ENCODE data around the gene IL17B. TPM values are rescaled to one million over a fixed set of nuclear protein-coding genes. Genes with fewer than 3 reads are reported as not detected.
A peak's percentile ranks its signal among the peaks of the same experiment; 100 is the strongest.

The IL17B gene
- total and polyA plus RNA-seq, 9 of the 15 experiments (the other 6 are each of a cell fraction or from before 2014, with no cell fraction given): 0.28 to 2.6 (median 0.53) TPM; not detected in 2

- Histone ChIP-seq H4K20me1 (replicated peaks; ENCODE audit: control insufficient read depth, insufficient read depth, low read length) (no peaks in the 10 kb centered on the region), H3K9me1 (ENCODE audit: control insufficient read depth, insufficient read depth, low read length) (no peaks in the 10 kb centered on the region), H3K4me3 (no peak overlapping the region), H3K27me3 (ENCODE audit: control insufficient read depth in 2 of 2, insufficient read depth in 2 of 2, low read length in 2 of 2) (no peaks in the 10 kb centered on the region), H2AFZ (ENCODE audit: low read depth, low read length) (no peak overlapping the region), H3K9me3 (replicated peaks; ENCODE audit: control insufficient read depth, insufficient read depth, low read depth, low read length) (no peaks in the 10 kb centered on the region), H3K36me3 (ENCODE audit: control insufficient read depth, insufficient read depth, low read length) (no peaks in the 10 kb centered on the region), H3K27ac (ENCODE audit: extremely low read depth, low read depth, low read length) (no peak overlapping the region), H3K4me1 (replicated peaks in 1 of 2; ENCODE audit: control insufficient read depth in 2 of 2, insufficient read depth in 2 of 2, low read length in 2 of 2) (peaks cover 0 to 8% of the 10 kb centered on the region in 2 experiments; a peak in 2 of 5 replicates), H3K4me2 (ENCODE audit: insufficient read depth, low read length) (no peak overlapping the region), H3K79me2 (ENCODE audit: control insufficient read depth, insufficient read depth, low read length) (no peaks in the 10 kb centered on the region), H3K9ac (ENCODE audit: insufficient read depth in 1 of 2, low read depth in 2 of 2, low read length in 2 of 2) (peak overlapping the region in 1 of 2 experiments; percentile 46; a peak in 2 of 4 replicates)
- intact Hi-C loops (cut with micrococcal nuclease) (loop anchor here (5.0 kb wide), 1 partner anchor 232 kb away; the partner anchor contains the start of gene ABLIM3), in situ Hi-C loops (cut with MboI) (loop anchor here (5.0 kb wide), 2 partner anchors 52 to 178 kb away; partner anchors contain the start of gene CSNK1A1)
- 72% methylated on average over 14 of the region's 20 CpGs for WGBS (ENCODE audit: insufficient coverage, low coverage, missing lambda C conversion rate)
- no peak for DNase-seq (ENCODE audit: extremely low read depth in 1 of 4, low spot score in 3 of 4)
- ChIA-PET POLR2A (no interaction called here), CTCF (ENCODE audit: low intra/inter-chr PET ratio) (no interaction called here)
- FAIRE-seq: no peak
- no peak for ATAC-seq
- BruUV-seq (replicated peaks): no TSS peak
- TF ChIP-seq CCAR2 (IDR thresholded peaks at IDR 0.05; ENCODE audit: low read depth, low read length) (no peak), POU5F1 (IDR thresholded peaks at IDR 0.05; ENCODE audit: borderline replicate concordance, low read depth, low read length, partially characterized antibody) (no peak), CHAMP1 (IDR thresholded peaks at IDR 0.05) (no peak), U2AF2 (optimal IDR thresholded peaks at IDR 0.05; ENCODE audit: low read depth, low read length) (no peak), ZNF165 (CRISPR knock-in tag; IDR thresholded peaks at IDR 0.05; ENCODE audit: borderline replicate concordance) (no peak), ZBTB11 (CRISPR knock-in tag; IDR thresholded peaks at IDR 0.05) (no peak), KDM2B (CRISPR knock-in tag; IDR thresholded peaks at IDR 0.05) (no peak), TSHZ1 (CRISPR knock-in tag; IDR thresholded peaks at IDR 0.05) (no peak), TAF15 (IDR thresholded peaks at IDR 0.05; ENCODE audit: low read depth, low read length) (no peak), DPF2 (IDR thresholded peaks at IDR 0.05) (no peak), CHD1 (IDR thresholded peaks at IDR 0.05; ENCODE audit: low read length) (no peak), ZNF184 (CRISPR knock-in tag; IDR thresholded peaks at IDR 0.05) (no peak)
Observed at GRCh38 chr5:149374303-149374702, 4.8 kb downstream of the IL17B start.

Data from K562 (cell line).